Gastrocnemius medialis (tissue), 4 donors: ENCODE results near the gene KLF9. TPM values are rescaled to one million over a fixed set of nuclear protein-coding genes. Genes with fewer than 3 reads are reported as not detected.
"Not testable (repeated sequence)": the region's sequence is repeated elsewhere in the genome, so short reads cannot be mapped to it uniquely, and the experiment has no call there.

Experiments used
- ATAC-seq, 2 donors: fragments of 150-250 bp; one replicate each; pipeline ENCODE4 v1.9.1; 2016
- DNase-seq, 2 donors: peaks; one replicate each; pipeline ENCODE4 v3.0.0-alpha.2; 2019
- H3K27ac ChIP-seq, 4 donors: fragments of 200-600 bp; sonication (generic); 1 replicate in 1 of 4; 2 replicates in 3 of 4; pipeline ENCODE4 v1.5.1; 2016 to 2018; ENCODE audit warnings: mild to moderate bottlenecking in 2 of 4, moderate library complexity in 1 of 4
- H3K27me3 ChIP-seq, 3 donors: fragments of 200-600 bp; sonication (generic) in 2 of 3; 1 replicate in 1 of 3; 2 replicates in 2 of 3; pipeline versions ENCODE4 v1.5.1 to v1.6.0; 2016 to 2019; ENCODE audit warnings: mild to moderate bottlenecking in 1 of 3, moderate library complexity in 1 of 3
- H3K36me3 ChIP-seq, 2 donors: fragments of 200-600 bp; sonication (generic) in 1 of 2; one replicate each; pipeline ENCODE4 v1.5.1; 2017 to 2018
- H3K4me1 ChIP-seq, 2 donors: fragments of 200-600 bp; sonication (generic) in 1 of 2; one replicate each; pipeline ENCODE4 v1.5.1; 2016 to 2017; ENCODE audit warnings: mild to moderate bottlenecking in 2 of 2
- H3K4me3 ChIP-seq, 4 donors: fragments of 200-600 bp; sonication (generic) in 3 of 4; 1 replicate in 1 of 4; 2 replicates in 3 of 4; pipeline ENCODE4 v1.5.1; 2016 to 2019; ENCODE audit warnings: mild to moderate bottlenecking in 2 of 4
- H3K9me3 ChIP-seq, 3 donors: fragments of 200-600 bp; sonication (generic) in 2 of 3; 1 replicate in 1 of 3; 2 replicates in 2 of 3; pipeline ENCODE4 v1.5.1; 2016 to 2019
- POLR2A ChIP-seq, 2 donors: fragments of 450-650 bp; IDR thresholded peaks; one replicate each; pipeline ENCODE4 v1.6.1; 2017; ENCODE audit warnings: antibody characterized with exemption in 2 of 2, mild to moderate bottlenecking in 2 of 2, moderate library complexity in 2 of 2
- in situ Hi-C, 4 donors: fragments of 200-750 bp; cut with MboI; loops; one replicate each; pipeline versions ENCODE4 v1.15.0 to v1.8.0; 2017; ENCODE audit warnings: low sequenced_read_pairs in 4 of 4
- intact Hi-C: fragments of 100-400 bp; cut with DNase I; formaldehyde crosslinking; loops from one replicate; pipeline ENCODE4 v1.15.1; 2023; ENCODE audit warnings: low total_unique reads
- total RNA-seq, 4 donors: library from RNA; depleted of rRNA; stranded (reverse); fragments of >200 nt; gene quantifications; one replicate each; pipeline versions ENCODE4 v1.1.0 to v1.2.3, GENCODE V29; 2016
- TF ChIP-seq, protein P1 (sequence below), 5 experiments: fragments of 450-650 bp in 3 of 5; fragments of 200-600 bp in 2 of 5; sonication (generic) in 2 of 5; IDR thresholded peaks in 4 of 5; conservative IDR thresholded peaks in 1 of 5; 1 replicate in 4 of 5; 2 replicates in 1 of 5; pipeline ENCODE4 v1.5.1; 2016 to 2019; ENCODE audit warnings: antibody characterized with exemption in 5 of 5, mild to moderate bottlenecking in 3 of 5, moderate library complexity in 3 of 5

Gene KLF9
- total RNA-seq, 4 donors from 2014 or later = 122 to 174 (median 169) TPM

DNA sequence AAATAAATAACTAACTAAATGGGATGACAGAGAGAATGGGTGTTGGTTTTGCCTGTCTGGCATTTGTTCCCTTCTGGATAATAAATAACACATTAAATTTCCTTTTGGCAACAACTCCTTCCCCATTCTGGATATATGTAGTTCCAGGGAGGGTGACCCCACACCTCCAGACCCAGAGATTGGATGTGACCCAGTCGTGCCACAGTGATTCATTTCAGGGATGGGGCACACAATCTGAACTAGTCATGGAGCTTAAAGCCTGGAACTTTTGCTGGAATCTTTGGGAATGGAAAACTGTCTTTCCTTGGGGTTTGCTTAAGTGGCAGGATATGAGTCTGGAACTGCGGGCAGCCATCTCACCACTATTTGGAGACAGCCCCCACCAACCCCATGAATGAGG is 11.3 kb downstream of the KLF9 start:
- in situ Hi-C loops = loop anchor here in 1 of 4 donors (10.0 kb wide), 1 partner anchor 202 kb away; no protein-coding TSS in a partner anchor
- ATAC-seq (no peak), DNase-seq (no peak)
- Histone ChIP-seq H3K27ac (peak overlapping the region; percentile 78 to 100 (median 86)), H3K4me3 (peak overlapping the region in 3 of 4 donors; percentile 34 to 98 (median 51)), H3K4me1 (peaks cover 100% of the 10 kb centered on the region in 2 donors), H3K36me3 (no peaks in the 10 kb centered on the region), H3K27me3 (no peaks in the 10 kb centered on the region), H3K9me3 (no peaks in the 10 kb centered on the region)
- TF ChIP-seq, protein P1, sequence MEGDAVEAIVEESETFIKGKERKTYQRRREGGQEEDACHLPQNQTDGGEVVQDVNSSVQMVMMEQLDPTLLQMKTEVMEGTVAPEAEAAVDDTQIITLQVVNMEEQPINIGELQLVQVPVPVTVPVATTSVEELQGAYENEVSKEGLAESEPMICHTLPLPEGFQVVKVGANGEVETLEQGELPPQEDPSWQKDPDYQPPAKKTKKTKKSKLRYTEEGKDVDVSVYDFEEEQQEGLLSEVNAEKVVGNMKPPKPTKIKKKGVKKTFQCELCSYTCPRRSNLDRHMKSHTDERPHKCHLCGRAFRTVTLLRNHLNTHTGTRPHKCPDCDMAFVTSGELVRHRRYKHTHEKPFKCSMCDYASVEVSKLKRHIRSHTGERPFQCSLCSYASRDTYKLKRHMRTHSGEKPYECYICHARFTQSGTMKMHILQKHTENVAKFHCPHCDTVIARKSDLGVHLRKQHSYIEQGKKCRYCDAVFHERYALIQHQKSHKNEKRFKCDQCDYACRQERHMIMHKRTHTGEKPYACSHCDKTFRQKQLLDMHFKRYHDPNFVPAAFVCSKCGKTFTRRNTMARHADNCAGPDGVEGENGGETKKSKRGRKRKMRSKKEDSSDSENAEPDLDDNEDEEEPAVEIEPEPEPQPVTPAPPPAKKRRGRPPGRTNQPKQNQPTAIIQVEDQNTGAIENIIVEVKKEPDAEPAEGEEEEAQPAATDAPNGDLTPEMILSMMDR (IDR thresholded peaks at IDR 0.05 in 4 of 5, conservative IDR thresholded peaks at IDR 0.05 in 1 of 5) = no peak
- TF ChIP-seq POLR2A (IDR thresholded peaks at IDR 0.05) = no peak
- intact Hi-C loops = loop anchor here (5.0 kb wide), 1 partner anchor 51 kb away; no protein-coding TSS in a partner anchor

DNA sequence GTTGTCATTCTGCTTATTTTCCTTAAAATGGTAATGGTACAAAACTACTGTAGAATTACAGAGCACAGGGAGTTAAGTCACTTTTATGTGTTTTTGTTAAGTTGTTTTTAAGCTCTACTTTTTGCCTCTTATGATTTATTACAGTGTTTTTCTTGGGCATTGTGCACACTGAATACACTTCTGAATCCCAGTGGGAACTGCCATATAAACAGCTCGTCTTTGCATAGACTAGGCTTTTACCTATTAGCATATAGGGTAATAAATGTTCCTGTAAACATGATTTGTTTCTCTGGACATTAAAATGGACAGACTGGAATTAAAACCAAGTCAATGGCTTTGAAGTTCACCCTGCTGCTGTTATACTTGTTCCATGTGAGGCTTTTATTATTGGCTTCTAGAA is 12.2 kb downstream of the KLF9 start:
- H3K27ac ChIP-seq = peak overlapping the region; percentile 78 to 100 (median 86)
- H3K27me3 ChIP-seq = no peaks in the 10 kb centered on the region
- peak overlapping the region in 1 of 4 donors; percentile 51 for H3K4me3 ChIP-seq
- H3K36me3 ChIP-seq = no peaks in the 10 kb centered on the region
- TF ChIP-seq, protein P1 (IDR thresholded peaks at IDR 0.05 in 4 of 5, conservative IDR thresholded peaks at IDR 0.05 in 1 of 5) = no peak
- no peak for TF ChIP-seq POLR2A (IDR thresholded peaks at IDR 0.05)
- DNase-seq (no peak), ATAC-seq (no peak)
- in situ Hi-C loops (loop anchor here in 1 of 4 donors (10.0 kb wide), 1 partner anchor 203 kb away; no protein-coding TSS in a partner anchor), intact Hi-C loops (loop anchor here (5.0 kb wide), 1 partner anchor 50 kb away; no protein-coding TSS in a partner anchor)
- no peaks in the 10 kb centered on the region for H3K9me3 ChIP-seq
- peaks cover 100% of the 10 kb centered on the region in 2 donors for H3K4me1 ChIP-seq

DNA sequence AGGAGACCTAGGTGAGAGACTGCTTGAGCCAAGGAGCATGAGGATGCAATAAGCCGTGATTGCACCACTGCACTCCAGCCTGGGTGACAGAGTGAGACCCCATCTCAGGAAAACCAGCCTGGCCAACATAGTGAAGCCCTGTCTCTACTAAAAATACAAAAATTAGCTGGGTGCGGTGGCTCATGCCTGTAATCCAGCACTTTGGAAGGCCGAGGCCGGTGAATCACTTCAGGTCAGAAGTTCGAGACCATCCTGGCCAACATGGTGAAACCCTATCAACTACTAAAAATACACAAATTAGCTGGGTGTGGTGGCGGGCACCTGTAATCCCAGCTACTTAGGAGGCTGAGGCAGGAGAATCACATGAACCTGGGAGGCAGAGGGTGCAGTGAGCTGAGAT is 13.2 kb downstream of the KLF9 start:
- intact Hi-C loops (loop anchor here (5.0 kb wide), 1 partner anchor 49 kb away; no protein-coding TSS in a partner anchor), in situ Hi-C loops (loop anchor here in 1 of 4 donors (10.0 kb wide), 1 partner anchor 204 kb away; no protein-coding TSS in a partner anchor)
- H3K27me3 ChIP-seq, DNase-seq, H3K9me3 ChIP-seq, H3K36me3 ChIP-seq, ATAC-seq: not testable (repeated sequence)
- Histone ChIP-seq H3K4me1 (peaks cover 100% of the 10 kb centered on the region in 2 donors), H3K4me3 (peak overlapping the region in 1 of 4 donors; percentile 23), H3K27ac (peak overlapping the region; percentile 78 to 100 (median 86))

GRCh38 chr9:70400107-70400892 is 14.2 kb downstream of the KLF9 start:
- H3K4me1 ChIP-seq = peaks cover 99 to 100% of the 10 kb centered on the region in 2 donors
- H3K9me3 ChIP-seq = no peaks in the 10 kb centered on the region
- no peaks in the 10 kb centered on the region for H3K27me3 ChIP-seq
- no peak for DNase-seq
- peak overlapping the region in 1 of 4 donors; percentile 15 for H3K4me3 ChIP-seq
- peak in 1 of 2 donors; percentile 22 for ATAC-seq
- peak overlapping the region; percentile 78 to 100 (median 86) for H3K27ac ChIP-seq
- TF ChIP-seq, protein P1 (IDR thresholded peaks at IDR 0.05 in 4 of 5, conservative IDR thresholded peaks at IDR 0.05 in 1 of 5) = no peak
- in situ Hi-C loops = loop anchor here in 1 of 4 donors (10.0 kb wide), 1 partner anchor 205 kb away; no protein-coding TSS in a partner anchor
- intact Hi-C loops = loop anchor here (5.0 kb wide), 1 partner anchor 48 kb away; no protein-coding TSS in a partner anchor
- no peaks in the 10 kb centered on the region for H3K36me3 ChIP-seq

DNA sequence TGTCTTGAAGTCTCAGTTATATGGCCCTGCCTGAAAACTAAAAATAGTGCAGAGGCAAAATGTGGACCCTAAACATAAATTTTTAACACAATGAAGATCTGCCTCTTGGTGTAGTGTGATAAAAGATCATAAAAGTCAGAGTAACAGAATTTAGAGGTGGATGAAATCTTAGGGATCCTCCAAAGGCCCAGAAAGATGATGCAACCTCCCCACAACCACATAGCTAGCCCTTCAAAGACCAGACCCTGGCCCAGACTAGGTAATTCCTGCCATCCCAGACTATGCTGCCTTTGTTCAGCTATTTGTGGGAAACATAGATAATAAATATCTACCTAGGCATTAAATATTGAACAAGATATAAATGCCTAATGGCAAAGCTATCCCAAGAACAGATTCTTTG is 15.3 kb downstream of the KLF9 start:
- H3K9me3 ChIP-seq = no peaks in the 10 kb centered on the region
- H3K4me3 ChIP-seq = peak overlapping the region in 3 of 4 donors; percentile 3 to 17 (median 15)
- H3K4me1 ChIP-seq = peaks cover 99 to 100% of the 10 kb centered on the region in 2 donors
- no peak for ATAC-seq
- no peaks in the 10 kb centered on the region for H3K36me3 ChIP-seq
- no peaks in the 10 kb centered on the region for H3K27me3 ChIP-seq
- intact Hi-C loops (no loop called here), in situ Hi-C loops (no loop called here)
- TF ChIP-seq, protein P1 (IDR thresholded peaks at IDR 0.05 in 4 of 5, conservative IDR thresholded peaks at IDR 0.05 in 1 of 5) = no peak
- no peak for TF ChIP-seq POLR2A (IDR thresholded peaks at IDR 0.05)
- peak overlapping the region; percentile 78 to 100 (median 86) for H3K27ac ChIP-seq
- DNase-seq = no peak
